Neural crest cell (in vitro differentiated cells): ENCODE data around the gene CHRM5. TPM values are rescaled to one million over a fixed set of nuclear protein-coding genes. Genes with fewer than 3 reads are reported as not detected.

Source experiments
- DNase-seq: peaks from one replicate; pipeline ENCODE4 v3.0.0; 2021; ENCODE audit warnings: low read depth, mixed read lengths, low spot score
- H3K27ac Mint-ChIP-seq: one replicate; pipeline ENCODE4 v1.8.0; 2021; ENCODE audit warnings: mild to moderate bottlenecking, mixed read lengths; ENCODE audit not compliant: unreplicated experiment
- H3K27me3 Mint-ChIP-seq: 2 replicates; pipeline ENCODE4 v1.8.0; 2021; ENCODE audit warnings: low read depth, mild to moderate bottlenecking, mixed read lengths
- H3K36me3 Mint-ChIP-seq: 2 replicates; pipeline ENCODE4 v1.8.0; 2021; ENCODE audit warnings: low read depth, mild to moderate bottlenecking, mixed read lengths
- H3K4me1 Mint-ChIP-seq: 2 replicates; pipeline ENCODE4 v1.8.0; 2021; ENCODE audit warnings: mixed read lengths
- H3K4me3 Mint-ChIP-seq: one replicate; pipeline ENCODE4 v1.8.0; 2021; ENCODE audit warnings: mild to moderate bottlenecking, mixed read lengths
- H3K9me3 Mint-ChIP-seq: 2 replicates; pipeline ENCODE4 v1.8.0; 2021; ENCODE audit warnings: mixed read lengths
- CTCF ChIP-seq: fragments of 200-600 bp; sonication (generic); conservative IDR thresholded peaks from 2 replicates; pipeline ENCODE4 v1.5.0; 2021; ENCODE audit warnings: antibody characterized with exemption, mild to moderate bottlenecking
- total RNA-seq: library from RNA; stranded (reverse); gene quantifications from 2 replicates; pipeline ENCODE4 v1.2.1, GENCODE V29; 2021

The CHRM5 gene
- total RNA-seq, 1 donor from 2014 or later = not detected

- Mint-ChIP-seq H3K27ac (no peak overlapping the region), H3K36me3 (no peaks in the 10 kb centered on the region)
Measured at GRCh38 chr15:34064438-34064837, 96.1 kb downstream of the CHRM5 start.

GRCh38 chr15:34065261-34065660 lies 97.0 kb downstream of the CHRM5 start:
- Mint-ChIP-seq H3K27me3 (no peaks in the 10 kb centered on the region), H3K27ac (no peak overlapping the region), H3K4me3 (no peak overlapping the region), H3K9me3 (no peaks in the 10 kb centered on the region), H3K4me1 (no peaks in the 10 kb centered on the region), H3K36me3 (no peaks in the 10 kb centered on the region)
- DNase-seq = no peak
- no peak for TF ChIP-seq CTCF

More at GRCh38 chr15:34064438-34064837, 96.1 kb downstream of the CHRM5 start:
- Mint-ChIP-seq H3K4me3 (no peak overlapping the region), H3K4me1 (no peaks in the 10 kb centered on the region), H3K9me3 (no peaks in the 10 kb centered on the region), H3K27me3 (peaks cover 2% of the 10 kb centered on the region)
- no peak for DNase-seq
- no peak for TF ChIP-seq CTCF

GRCh38 chr15:34065941-34066340 lies 97.6 kb downstream of the CHRM5 start:
- no peaks in the 10 kb centered on the region for H3K4me1 Mint-ChIP-seq

GRCh38 chr15:34070003-34070402 lies 101.7 kb downstream of the CHRM5 start:
- Mint-ChIP-seq H3K4me1 (no peaks in the 10 kb centered on the region), H3K9me3 (no peaks in the 10 kb centered on the region), H3K27ac (no peak overlapping the region), H3K4me3 (no peak overlapping the region), H3K36me3 (no peaks in the 10 kb centered on the region), H3K27me3 (no peaks in the 10 kb centered on the region)
- no peak for TF ChIP-seq CTCF
- DNase-seq = no peak

More at GRCh38 chr15:34065941-34066340, 97.6 kb downstream of the CHRM5 start:
- H3K27me3 Mint-ChIP-seq = no peaks in the 10 kb centered on the region
- no peaks in the 10 kb centered on the region for H3K36me3 Mint-ChIP-seq
- no peak overlapping the region for H3K27ac Mint-ChIP-seq
- no peaks in the 10 kb centered on the region for H3K9me3 Mint-ChIP-seq
- no peak overlapping the region for H3K4me3 Mint-ChIP-seq
- no peak for TF ChIP-seq CTCF
- DNase-seq = no peak

GRCh38 chr15:34076785-34077184 lies 108.5 kb downstream of the CHRM5 start:
- H3K4me3 Mint-ChIP-seq = no peak overlapping the region
- no peaks in the 10 kb centered on the region for H3K27me3 Mint-ChIP-seq
- H3K36me3 Mint-ChIP-seq = no peaks in the 10 kb centered on the region
- no peaks in the 10 kb centered on the region for H3K9me3 Mint-ChIP-seq
- no peaks in the 10 kb centered on the region for H3K4me1 Mint-ChIP-seq
- TF ChIP-seq CTCF = no peak
- H3K27ac Mint-ChIP-seq = no peak overlapping the region
- no peak for DNase-seq

- H3K36me3 Mint-ChIP-seq = no peaks in the 10 kb centered on the region
- H3K9me3 Mint-ChIP-seq = no peaks in the 10 kb centered on the region
- no peak for DNase-seq
- no peaks in the 10 kb centered on the region for H3K27me3 Mint-ChIP-seq
- no peak overlapping the region for H3K4me3 Mint-ChIP-seq
- TF ChIP-seq CTCF = no peak
- H3K4me1 Mint-ChIP-seq = no peaks in the 10 kb centered on the region
- no peak overlapping the region for H3K27ac Mint-ChIP-seq
Measured at GRCh38 chr15:34078900-34079299, 110.6 kb downstream of the CHRM5 start.
